Measurements from ENCODE around the gene FAR2.

FAR2 gene

DNA sequence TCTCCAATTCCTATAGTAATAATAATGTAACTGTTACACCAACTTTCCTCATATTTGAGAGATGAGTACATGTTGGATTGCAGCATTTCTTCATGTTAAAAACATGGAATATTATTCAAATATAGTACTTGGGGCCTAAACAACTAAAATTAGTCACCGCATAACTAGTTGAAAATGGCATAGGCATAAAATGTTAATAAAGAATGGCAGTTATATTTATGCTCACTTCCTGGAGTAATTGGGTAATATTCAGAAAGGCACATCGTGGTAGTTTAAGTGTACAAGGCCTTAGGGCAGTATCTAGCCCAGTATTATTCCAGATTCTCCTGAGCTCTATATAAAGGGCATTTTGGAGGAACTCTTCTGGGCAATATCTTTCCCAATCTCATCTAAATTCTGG is 185.9 kb downstream of the FAR2 start:
- Histone ChIP-seq H3K4me3 (ENCODE audit: low read length) (no peak overlapping the region), H3K36me3 (ENCODE audit: control insufficient read depth, insufficient read depth, low read length) (no peaks in the 10 kb centered on the region), H3K9me3 (ENCODE audit: control insufficient read depth, low read length) (no peaks in the 10 kb centered on the region), H3K9ac (ENCODE audit: low read length) (no peak overlapping the region), H3K4me1 (ENCODE audit: control insufficient read depth, insufficient read depth, low read length) (no peaks in the 10 kb centered on the region), H3K27me3 (ENCODE audit: control insufficient read depth, insufficient read depth, low read length) (no peaks in the 10 kb centered on the region)

DNA sequence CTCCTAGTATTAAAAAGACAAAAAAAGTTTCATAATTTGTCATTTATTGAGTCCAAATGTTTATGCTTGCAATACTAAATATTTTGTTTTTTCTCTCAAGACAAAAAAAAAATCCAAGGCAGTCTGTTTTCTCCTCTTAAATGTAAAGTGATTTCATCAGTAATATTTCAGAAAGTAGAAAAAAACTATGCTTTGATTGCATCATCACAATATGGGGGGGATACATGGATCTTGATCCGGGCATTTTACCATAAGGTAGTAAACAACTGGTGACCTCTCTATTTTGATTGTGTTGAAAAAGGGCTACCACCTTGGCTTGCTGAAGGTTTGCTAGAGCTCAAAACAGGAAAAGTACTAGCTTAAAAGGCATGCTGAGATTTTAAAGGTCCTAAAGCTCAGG is 188.2 kb downstream of the FAR2 start:
- no peaks in the 10 kb centered on the region for H3K27me3 ChIP-seq (ENCODE audit: control insufficient read depth, insufficient read depth, low read length)
- no peaks in the 10 kb centered on the region for H3K4me1 ChIP-seq (ENCODE audit: control insufficient read depth, insufficient read depth, low read length)
- no peak overlapping the region for H3K9ac ChIP-seq (ENCODE audit: low read length)
- H3K36me3 ChIP-seq (ENCODE audit: control insufficient read depth, insufficient read depth, low read length) = no peaks in the 10 kb centered on the region
- no peak overlapping the region for H3K4me3 ChIP-seq (ENCODE audit: low read length)
- H3K9me3 ChIP-seq (ENCODE audit: control insufficient read depth, low read length) = no peaks in the 10 kb centered on the region

DNA sequence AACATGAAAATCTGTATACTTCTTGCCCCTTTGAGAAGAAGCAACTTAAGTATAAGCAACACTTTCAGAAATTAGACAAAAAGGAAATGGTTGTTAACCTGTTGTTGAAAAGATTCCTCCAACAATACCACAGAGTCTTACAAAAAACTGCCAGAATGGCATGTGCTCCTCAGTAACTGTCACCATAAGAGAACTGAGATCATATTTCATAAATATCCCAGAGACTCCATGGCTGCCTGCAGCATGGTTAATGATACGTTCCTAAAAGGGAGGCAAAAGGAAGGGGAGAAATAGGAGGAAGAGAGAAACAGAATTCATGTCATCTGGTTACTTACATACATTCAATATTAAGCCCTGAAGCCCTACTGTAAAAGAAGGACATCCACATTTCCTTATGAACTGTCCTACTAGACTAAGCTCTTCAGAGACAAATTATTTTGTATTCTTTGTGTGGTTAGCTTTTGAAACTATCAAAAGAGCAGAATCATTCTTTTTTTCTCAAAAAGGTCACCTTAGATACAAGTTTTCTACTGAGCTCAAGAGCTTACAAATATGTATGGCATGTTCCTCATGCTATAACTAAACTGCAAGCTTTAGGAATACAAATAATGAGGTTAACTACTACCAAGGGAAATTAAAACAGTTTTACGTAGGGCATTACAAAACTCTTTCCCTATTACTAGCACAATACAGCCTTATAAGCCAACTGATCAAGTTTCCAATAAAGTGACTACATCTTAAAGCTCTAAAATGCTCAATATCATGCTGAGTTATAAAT is 194.1 kb downstream of the FAR2 start:
- Histone ChIP-seq H3K9me3 (ENCODE audit: control insufficient read depth, low read length) (no peaks in the 10 kb centered on the region), H3K27me3 (ENCODE audit: control insufficient read depth, insufficient read depth, low read length) (no peaks in the 10 kb centered on the region), H3K4me1 (ENCODE audit: control insufficient read depth, insufficient read depth, low read length) (no peaks in the 10 kb centered on the region), H3K36me3 (ENCODE audit: control insufficient read depth, insufficient read depth, low read length) (no peaks in the 10 kb centered on the region), H3K4me3 (ENCODE audit: low read length) (no peak overlapping the region), H3K9ac (ENCODE audit: low read length) (no peak overlapping the region)

DNA sequence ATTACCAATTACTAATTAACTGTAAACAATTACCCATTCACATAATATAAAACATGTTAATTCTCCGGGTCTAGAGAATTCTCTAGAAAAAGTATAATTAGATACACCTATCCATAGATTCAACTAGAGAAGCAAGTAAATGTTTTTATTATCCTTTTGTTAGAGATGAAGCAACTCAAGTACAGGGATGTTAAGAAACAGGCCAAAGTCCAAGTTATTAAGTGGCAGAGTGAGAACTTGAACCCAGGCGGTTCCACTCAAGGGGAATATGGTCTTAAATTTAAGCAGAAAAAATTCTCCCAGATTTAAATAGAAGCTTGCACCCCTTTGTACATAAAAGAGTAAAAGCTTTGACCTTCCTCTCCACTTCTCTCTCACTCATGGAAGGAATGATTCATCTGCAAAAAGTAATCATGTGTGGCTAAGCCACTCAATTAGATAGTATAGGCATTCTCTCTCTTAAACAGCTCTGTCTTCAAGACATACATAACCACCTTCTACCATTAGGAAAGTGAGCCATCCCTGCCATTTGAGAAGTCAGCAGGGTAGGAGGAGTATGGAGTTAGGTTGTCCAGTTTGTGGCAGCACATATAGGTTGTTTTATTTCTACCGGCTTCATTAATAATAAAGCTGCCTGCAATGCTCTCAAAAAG is 197.8 kb downstream of the FAR2 start:
- Histone ChIP-seq H3K9me3 (ENCODE audit: control insufficient read depth, low read length) (no peaks in the 10 kb centered on the region), H3K4me3 (ENCODE audit: low read length) (no peak overlapping the region), H3K4me1 (ENCODE audit: control insufficient read depth, insufficient read depth, low read length) (no peaks in the 10 kb centered on the region), H3K36me3 (ENCODE audit: control insufficient read depth, insufficient read depth, low read length) (no peaks in the 10 kb centered on the region), H3K27me3 (ENCODE audit: control insufficient read depth, insufficient read depth, low read length) (no peaks in the 10 kb centered on the region), H3K9ac (ENCODE audit: low read length) (no peak overlapping the region)

DNA sequence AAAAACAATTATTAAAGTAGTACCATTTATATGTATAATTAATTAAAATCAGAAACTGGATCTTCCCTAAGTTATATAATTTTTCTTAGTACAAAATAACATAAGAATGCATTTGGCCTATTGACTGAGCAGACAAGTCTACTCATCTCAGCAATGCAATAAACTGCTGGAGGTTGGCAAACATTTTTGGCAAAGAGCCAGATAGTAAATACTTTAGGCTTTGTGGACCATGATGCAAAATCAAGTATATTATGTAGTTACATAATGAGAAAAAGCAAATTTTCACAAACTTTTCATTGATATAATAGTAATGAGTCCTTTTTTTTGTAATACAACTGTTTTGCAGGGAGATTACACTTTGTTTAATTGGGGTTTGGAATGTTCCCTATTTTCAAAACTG is 201.0 kb downstream of the FAR2 start:
- no peaks in the 10 kb centered on the region for H3K4me1 ChIP-seq (ENCODE audit: control insufficient read depth, insufficient read depth, low read length)
- H3K9ac ChIP-seq (ENCODE audit: low read length) = no peak overlapping the region
- no peaks in the 10 kb centered on the region for H3K9me3 ChIP-seq (ENCODE audit: control insufficient read depth, low read length)
- H3K4me3 ChIP-seq (ENCODE audit: low read length) = no peak overlapping the region
- H3K27me3 ChIP-seq (ENCODE audit: control insufficient read depth, insufficient read depth, low read length) = no peaks in the 10 kb centered on the region
- H3K36me3 ChIP-seq (ENCODE audit: control insufficient read depth, insufficient read depth, low read length) = no peaks in the 10 kb centered on the region

DNA sequence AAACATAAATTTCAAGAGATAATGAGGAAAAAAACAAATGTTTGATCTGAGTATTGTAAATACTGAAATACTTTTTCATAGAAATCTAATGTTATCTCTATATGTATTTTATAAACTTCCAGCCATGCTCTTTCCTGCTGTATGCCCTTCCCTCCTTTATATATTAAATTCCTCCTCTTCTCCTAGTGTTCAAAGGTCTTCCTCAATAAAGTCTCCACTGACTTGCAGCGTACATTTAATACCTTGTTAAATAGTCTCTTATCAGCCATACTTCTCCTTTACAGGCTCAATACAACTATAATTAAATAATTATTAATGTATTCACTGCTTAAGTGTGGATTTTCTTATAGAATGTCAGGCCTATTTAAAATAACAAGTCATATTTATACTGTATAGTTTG is 205.9 kb downstream of the FAR2 start:
- no peak overlapping the region for H3K9ac ChIP-seq (ENCODE audit: low read length)
- no peaks in the 10 kb centered on the region for H3K27me3 ChIP-seq (ENCODE audit: control insufficient read depth, insufficient read depth, low read length)
- no peaks in the 10 kb centered on the region for H3K9me3 ChIP-seq (ENCODE audit: control insufficient read depth, low read length)
- H3K4me3 ChIP-seq (ENCODE audit: low read length) = no peak overlapping the region
- no peaks in the 10 kb centered on the region for H3K36me3 ChIP-seq (ENCODE audit: control insufficient read depth, insufficient read depth, low read length)
- H3K4me1 ChIP-seq (ENCODE audit: control insufficient read depth, insufficient read depth, low read length) = no peaks in the 10 kb centered on the region

DNA sequence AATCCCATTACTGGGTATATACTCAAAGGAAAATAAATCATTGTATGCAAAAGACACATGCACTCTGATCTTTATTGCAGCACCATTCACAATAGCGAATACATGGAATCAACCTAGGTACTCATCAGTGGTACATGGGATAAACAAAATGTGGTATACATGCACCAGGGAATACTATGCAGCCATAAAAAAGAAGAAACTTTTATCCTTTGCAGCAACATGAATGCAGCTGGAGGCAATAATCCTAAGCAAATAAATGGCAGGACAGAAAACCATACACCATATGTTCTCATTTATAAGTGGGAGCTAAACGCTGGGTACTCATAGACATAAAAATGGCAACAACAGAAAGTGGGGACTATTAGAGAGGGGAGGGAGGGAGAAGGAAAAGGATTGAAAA is 216.0 kb downstream of the FAR2 start:
- H3K36me3 ChIP-seq (ENCODE audit: control insufficient read depth, insufficient read depth, low read length) = no peaks in the 10 kb centered on the region
- H3K4me3 ChIP-seq (ENCODE audit: low read length) = no peak overlapping the region
- H3K4me1 ChIP-seq (ENCODE audit: control insufficient read depth, insufficient read depth, low read length) = no peaks in the 10 kb centered on the region
- no peaks in the 10 kb centered on the region for H3K27me3 ChIP-seq (ENCODE audit: control insufficient read depth, insufficient read depth, low read length)
- H3K9me3 ChIP-seq (ENCODE audit: control insufficient read depth, low read length) = no peaks in the 10 kb centered on the region
- no peak overlapping the region for H3K9ac ChIP-seq (ENCODE audit: low read length)

DNA sequence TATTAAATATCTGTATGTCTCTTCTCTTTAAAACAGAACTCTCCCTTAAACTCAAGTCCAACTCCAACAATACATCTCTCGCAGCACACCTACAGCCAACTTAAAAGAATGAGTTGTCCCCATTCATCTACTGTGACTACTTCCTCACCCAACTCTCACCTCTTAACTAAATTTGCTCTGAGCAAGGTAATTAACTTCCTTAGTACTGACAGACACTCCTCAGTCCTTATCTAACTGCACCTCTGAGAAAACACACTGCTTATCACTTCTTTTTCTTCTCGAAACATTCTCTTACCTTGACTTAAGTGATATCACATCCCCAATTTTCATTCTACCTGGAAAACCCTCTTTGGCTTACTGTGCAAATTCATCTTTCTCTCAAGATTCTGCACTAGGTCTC is 224.9 kb downstream of the FAR2 start:
- Histone ChIP-seq H3K27me3 (ENCODE audit: control insufficient read depth, insufficient read depth, low read length) (no peaks in the 10 kb centered on the region), H3K9ac (ENCODE audit: low read length) (no peak overlapping the region), H3K4me1 (ENCODE audit: control insufficient read depth, insufficient read depth, low read length) (peaks cover 7% of the 10 kb centered on the region), H3K36me3 (ENCODE audit: control insufficient read depth, insufficient read depth, low read length) (no peaks in the 10 kb centered on the region), H3K9me3 (ENCODE audit: control insufficient read depth, low read length) (no peaks in the 10 kb centered on the region), H3K4me3 (ENCODE audit: low read length) (no peak overlapping the region)

DNA sequence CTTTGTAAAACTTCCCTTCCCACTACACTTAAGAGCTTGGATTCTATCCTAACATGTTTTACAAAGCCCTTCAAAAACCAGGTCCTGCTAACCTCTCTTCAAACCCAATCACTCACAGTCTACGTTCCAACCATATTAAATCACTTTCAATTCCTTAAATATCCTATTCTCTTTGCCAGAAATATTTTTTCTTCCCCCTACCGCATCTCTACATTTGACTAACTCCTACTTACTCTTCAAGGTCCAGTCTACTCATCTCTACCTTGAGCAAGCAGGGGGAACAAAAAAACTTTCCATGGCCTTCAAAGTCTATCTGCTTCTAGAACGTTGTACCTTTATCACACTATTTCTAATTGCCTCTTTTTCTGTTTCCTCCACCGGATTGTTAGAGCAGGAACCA is 225.8 kb downstream of the FAR2 start:
- no peaks in the 10 kb centered on the region for H3K27me3 ChIP-seq (ENCODE audit: control insufficient read depth, insufficient read depth, low read length)
- no peaks in the 10 kb centered on the region for H3K36me3 ChIP-seq (ENCODE audit: control insufficient read depth, insufficient read depth, low read length)
- no peak overlapping the region for H3K9ac ChIP-seq (ENCODE audit: low read length)
- H3K9me3 ChIP-seq (ENCODE audit: control insufficient read depth, low read length) = no peaks in the 10 kb centered on the region
- H3K4me1 ChIP-seq (ENCODE audit: control insufficient read depth, insufficient read depth, low read length) = peaks cover 7% of the 10 kb centered on the region
- no peak overlapping the region for H3K4me3 ChIP-seq (ENCODE audit: low read length)

DNA sequence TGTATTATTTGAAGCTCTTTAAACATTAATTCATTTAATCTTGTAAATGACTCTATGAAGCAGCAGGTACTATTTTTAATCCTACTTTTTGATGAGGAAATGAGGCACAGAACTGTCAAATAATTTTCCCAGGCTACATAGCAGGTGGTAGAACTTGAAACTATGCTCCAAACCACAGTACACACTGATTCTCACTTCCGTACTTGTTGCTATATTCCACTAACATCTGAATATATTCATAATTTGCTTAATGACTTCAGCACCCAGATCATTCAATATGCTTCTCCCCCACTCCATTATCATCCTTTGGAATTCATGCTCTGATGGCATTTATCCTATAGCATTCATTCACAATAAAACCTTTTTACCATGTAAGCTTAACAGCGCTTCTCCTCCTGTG is 227.0 kb downstream of the FAR2 start:
- no peak overlapping the region for H3K4me3 ChIP-seq (ENCODE audit: low read length)
- H3K9me3 ChIP-seq (ENCODE audit: control insufficient read depth, low read length) = no peaks in the 10 kb centered on the region
- no peaks in the 10 kb centered on the region for H3K36me3 ChIP-seq (ENCODE audit: control insufficient read depth, insufficient read depth, low read length)
- peaks cover 7% of the 10 kb centered on the region for H3K4me1 ChIP-seq (ENCODE audit: control insufficient read depth, insufficient read depth, low read length)
- H3K9ac ChIP-seq (ENCODE audit: low read length) = no peak overlapping the region
- H3K27me3 ChIP-seq (ENCODE audit: control insufficient read depth, insufficient read depth, low read length) = no peaks in the 10 kb centered on the region

DNA sequence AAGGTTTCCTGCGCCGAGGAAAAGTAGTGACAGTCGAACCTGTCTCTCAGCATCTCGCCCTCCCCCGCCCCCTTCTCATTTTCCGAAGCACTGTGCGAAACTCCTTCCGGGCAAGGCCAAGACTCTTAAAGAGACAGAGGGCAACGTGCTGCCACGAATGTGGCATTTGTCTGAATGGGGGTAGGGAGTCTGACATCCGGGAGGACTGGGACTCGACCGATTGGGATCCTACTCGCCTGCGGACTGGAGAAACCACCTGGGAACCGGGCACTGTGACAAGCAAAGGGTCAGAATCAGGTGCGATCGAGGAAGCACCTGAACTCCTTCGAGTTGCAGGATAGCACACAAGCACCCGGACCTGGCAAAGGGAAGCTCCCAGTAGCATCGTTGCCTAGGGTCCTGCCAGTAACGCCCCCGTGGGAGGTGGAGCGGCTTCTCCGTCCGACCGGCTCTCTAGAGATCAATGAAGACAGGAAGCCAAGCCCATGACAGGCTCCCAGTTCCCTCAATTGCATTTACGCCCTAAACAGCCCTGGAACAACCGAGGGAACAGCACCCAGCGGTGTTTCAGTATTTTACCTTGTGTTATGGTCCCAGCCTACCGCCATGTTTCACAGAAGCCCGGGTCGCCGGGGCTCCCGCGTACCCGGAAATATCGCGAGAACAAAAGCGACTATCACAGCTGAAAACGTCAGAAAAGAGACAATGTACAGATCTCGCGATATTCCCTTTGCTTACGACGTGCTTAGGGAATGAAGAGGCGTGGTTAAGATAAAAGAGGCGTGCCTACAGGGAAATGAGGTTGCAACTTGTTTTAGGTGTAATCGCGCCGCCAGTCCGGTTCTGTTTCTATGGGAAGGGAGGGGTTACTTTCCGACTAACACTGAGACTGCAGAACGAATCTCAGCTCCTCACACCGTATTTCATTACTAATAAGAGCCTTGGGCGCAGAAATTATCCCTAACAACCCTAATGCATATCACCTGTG is 231.8 kb downstream of the FAR2 start, which contains the start of gene ERGIC2:
Gene ERGIC2 (minus strand): TSS at position 637 of the 988 bp plus-strand sequence. CDS start 9,539 bp downstream, outside the sequence.
- H3K4me1 ChIP-seq (ENCODE audit: control insufficient read depth, insufficient read depth, low read length) = no peaks in the 10 kb centered on the region
- peak within 1 kb of the TSS; percentile 97 for H3K9ac ChIP-seq (ENCODE audit: low read length)
- H3K4me3 ChIP-seq (ENCODE audit: low read length) = peak within 1 kb of the TSS; percentile 87
- no peaks in the 10 kb centered on the region for H3K36me3 ChIP-seq (ENCODE audit: control insufficient read depth, insufficient read depth, low read length)
- no peaks in the 10 kb centered on the region for H3K27me3 ChIP-seq (ENCODE audit: control insufficient read depth, insufficient read depth, low read length)
- H3K9me3 ChIP-seq (ENCODE audit: control insufficient read depth, low read length) = no peaks in the 10 kb centered on the region

DNA sequence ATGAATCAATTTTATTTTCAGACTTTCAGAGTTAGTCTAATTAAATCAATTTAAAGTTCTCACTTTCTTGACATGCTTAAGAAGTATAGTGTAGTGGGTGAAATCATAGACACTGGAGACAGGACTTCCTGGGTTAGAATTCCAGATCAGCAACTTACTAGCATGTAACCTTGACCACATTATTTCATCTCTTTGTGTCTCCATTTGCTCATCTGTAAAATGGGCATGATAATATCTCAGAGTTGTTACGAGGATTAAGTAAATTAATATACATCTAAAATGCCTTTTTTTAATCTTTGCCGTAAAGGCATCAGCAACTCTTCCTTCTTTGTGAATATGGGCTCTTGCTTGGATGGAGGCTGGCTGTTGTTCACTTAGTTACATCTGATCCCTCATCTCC is 233.2 kb downstream of the FAR2 start:
- no peaks in the 10 kb centered on the region for H3K36me3 ChIP-seq (ENCODE audit: control insufficient read depth, insufficient read depth, low read length)
- H3K27me3 ChIP-seq (ENCODE audit: control insufficient read depth, insufficient read depth, low read length) = no peaks in the 10 kb centered on the region
- H3K4me3 ChIP-seq (ENCODE audit: low read length) = no peak overlapping the region
- H3K9me3 ChIP-seq (ENCODE audit: control insufficient read depth, low read length) = no peaks in the 10 kb centered on the region
- no peak overlapping the region for H3K9ac ChIP-seq (ENCODE audit: low read length)
- H3K4me1 ChIP-seq (ENCODE audit: control insufficient read depth, insufficient read depth, low read length) = no peaks in the 10 kb centered on the region

Measured in mucosa of stomach (tissue), 1 donor.